Esophagus (tissue), 2 donors: ENCODE measurements around the gene NDRG3. TPM values are rescaled to one million over a fixed set of nuclear protein-coding genes. Genes with fewer than 3 reads are reported as not detected.

Experiments used
- H3K27ac ChIP-seq, 2 donors: one replicate each; pipeline ENCODE4 v1.5.1; 2013; ENCODE audit warnings: low read depth in 2 of 2, mild to moderate bottlenecking in 2 of 2, inconsistent platforms in 1 of 2, low read length in 1 of 2, moderate library complexity in 1 of 2
- H3K27me3 ChIP-seq, 2 donors: one replicate each; pipeline ENCODE4 v1.6.1; 2013; ENCODE audit warnings: low read length in 2 of 2, control low read depth in 1 of 2, mild to moderate bottlenecking in 1 of 2; ENCODE audit not compliant: insufficient read depth in 2 of 2, control insufficient read depth in 1 of 2
- H3K36me3 ChIP-seq, 2 donors: one replicate each; pipeline ENCODE4 v1.6.1; 2013; ENCODE audit warnings: low read length in 1 of 2; ENCODE audit not compliant: control insufficient read depth in 2 of 2, insufficient read depth in 2 of 2
- H3K4me1 ChIP-seq, 2 donors: one replicate each; pipeline ENCODE4 v1.6.1; 2013; ENCODE audit warnings: low read length in 1 of 2; ENCODE audit not compliant: control insufficient read depth in 2 of 2, insufficient read depth in 2 of 2
- H3K4me3 ChIP-seq, 2 donors: one replicate each; pipeline ENCODE4 v1.5.1; 2013; ENCODE audit warnings: low read length in 2 of 2, mild to moderate bottlenecking in 2 of 2, low read depth in 1 of 2, moderate library complexity in 1 of 2
- H3K9me3 ChIP-seq, 2 donors: one replicate each; pipeline ENCODE4 v1.6.1; 2013; ENCODE audit warnings: mild to moderate bottlenecking in 2 of 2, low read depth in 1 of 2, low read length in 1 of 2, moderate library complexity in 1 of 2; ENCODE audit not compliant: control insufficient read depth in 2 of 2, insufficient read depth in 1 of 2
- WGBS, 2 donors: extraction: QIAGEN DNeasy Blood & Tissue Kit; methylation state at CpG; one replicate each; pipeline ENCODE4 v1.1.7; 2013; 5-methylcytosine and 5-hydroxymethylcytosine counted together
- polyA plus RNA-seq, 2 donors: library from polyadenylated mRNA; stranded (reverse); fragments of 200-250 nt; gene quantifications; one replicate each; pipeline ENCODE4 v1.2.3, GENCODE V29; 2013
- donor health status: healthy with polysubstance abuse.
- donor health status: Bipolar disorder and iron deficiency.

NDRG3 gene
- polyA plus RNA-seq, 2 donors = 14.6 TPM

DNA sequence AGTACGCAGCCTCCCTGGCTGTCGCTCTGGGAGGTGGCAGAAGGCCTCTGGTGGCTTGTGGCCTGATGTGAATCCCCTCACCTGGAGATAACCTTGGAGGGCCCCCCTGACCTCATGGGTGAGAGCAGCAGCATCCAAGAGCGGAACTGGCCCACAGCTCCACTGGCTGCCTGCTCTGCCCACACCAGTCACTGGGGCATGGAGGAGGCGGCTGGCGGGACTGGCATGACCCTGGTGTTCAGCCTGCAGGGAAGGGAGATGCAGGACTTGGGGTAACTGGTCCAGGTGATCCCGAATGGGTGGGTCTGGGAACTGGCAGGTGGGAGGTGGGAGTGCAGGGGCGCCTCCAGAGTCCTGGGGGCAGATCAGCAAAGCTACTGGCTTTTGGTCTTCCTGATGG, 38.2 kb upstream of the NDRG3 start:
- Histone ChIP-seq H3K4me1 (no peaks in the 10 kb centered on the region), H3K4me3 (no peak overlapping the region), H3K27me3 (no peaks in the 10 kb centered on the region), H3K27ac (no peak overlapping the region), H3K9me3 (no peaks in the 10 kb centered on the region), H3K36me3 (peaks cover 3 to 25% of the 10 kb centered on the region in 2 donors)
- WGBS, 2 donors = 94 to 95% methylated on average over 7 of the region's 7 CpGs

DNA sequence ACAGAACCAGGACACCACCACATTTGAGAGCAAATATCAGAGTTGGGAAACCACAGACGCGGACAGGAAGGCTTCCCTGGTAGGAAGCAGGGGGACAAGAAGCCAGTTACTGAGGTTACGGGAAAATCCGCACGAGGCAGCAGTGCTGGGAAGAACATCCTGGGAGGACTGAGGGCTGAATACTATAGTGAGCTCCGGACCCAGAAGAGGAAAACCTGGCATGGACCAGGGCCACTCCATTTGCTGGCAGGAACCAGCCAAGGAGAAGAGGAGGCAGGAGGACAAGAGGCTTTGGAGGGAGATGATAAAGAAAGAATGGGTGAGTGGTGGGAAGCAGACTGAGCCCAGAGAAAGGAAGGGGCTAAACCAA, 33.8 kb upstream of the NDRG3 start:
- Histone ChIP-seq H3K4me3 (no peak overlapping the region), H3K36me3 (peaks cover 0 to 14% of the 10 kb centered on the region in 2 donors), H3K9me3 (no peaks in the 10 kb centered on the region), H3K4me1 (no peaks in the 10 kb centered on the region), H3K27ac (no peak overlapping the region), H3K27me3 (no peaks in the 10 kb centered on the region)
- 74 to 82% methylated on average over 6 of the region's 6 CpGs for WGBS, 2 donors

DNA sequence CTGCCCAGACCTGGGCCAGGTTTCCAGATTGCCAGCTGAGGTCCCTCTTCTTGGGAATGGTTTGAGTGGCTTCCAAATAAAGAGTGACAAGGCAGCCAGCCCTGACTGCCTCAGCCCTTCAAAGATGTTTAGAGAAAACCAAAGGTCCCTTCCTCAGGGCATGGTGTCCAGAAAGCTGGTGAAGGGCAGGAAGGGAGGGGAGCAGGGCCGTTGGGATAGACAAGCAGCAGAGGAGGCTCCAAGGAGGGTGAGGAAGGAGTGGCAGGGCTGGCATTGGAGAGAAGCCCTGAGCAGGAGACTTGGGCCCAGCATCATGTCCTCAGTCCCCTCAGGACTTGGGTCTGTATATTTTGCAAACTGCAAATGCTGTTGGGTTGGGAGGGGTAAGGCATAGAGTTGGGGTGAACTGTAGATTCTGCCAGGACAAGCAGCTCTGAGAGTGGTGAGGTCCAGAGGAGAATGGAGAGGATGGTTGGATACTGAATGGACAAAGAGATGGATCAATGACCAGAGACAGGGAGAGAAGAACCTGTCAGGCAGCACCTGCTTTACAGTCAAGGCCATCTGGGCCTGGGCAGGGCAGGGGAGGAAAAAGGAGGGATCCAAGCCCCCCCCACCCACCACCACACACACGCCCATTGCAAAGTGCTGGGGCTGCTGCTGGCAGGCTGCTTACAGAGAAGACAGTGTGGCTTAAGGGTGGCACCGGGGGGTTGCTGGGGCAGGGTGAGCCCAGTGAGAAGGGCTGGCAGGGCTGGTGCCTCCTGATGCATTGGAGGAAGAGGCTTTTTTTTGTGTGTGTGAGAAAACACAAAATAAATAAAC, 33.2 kb upstream of the NDRG3 start:
- WGBS, 2 donors = 38 to 60% methylated on average over 3 of the region's 3 CpGs
- no peak overlapping the region for H3K4me3 ChIP-seq
- H3K36me3 ChIP-seq = peaks cover 0 to 8% of the 10 kb centered on the region in 2 donors
- no peaks in the 10 kb centered on the region for H3K27me3 ChIP-seq
- H3K4me1 ChIP-seq = no peaks in the 10 kb centered on the region
- no peak overlapping the region for H3K27ac ChIP-seq
- no peaks in the 10 kb centered on the region for H3K9me3 ChIP-seq

DNA sequence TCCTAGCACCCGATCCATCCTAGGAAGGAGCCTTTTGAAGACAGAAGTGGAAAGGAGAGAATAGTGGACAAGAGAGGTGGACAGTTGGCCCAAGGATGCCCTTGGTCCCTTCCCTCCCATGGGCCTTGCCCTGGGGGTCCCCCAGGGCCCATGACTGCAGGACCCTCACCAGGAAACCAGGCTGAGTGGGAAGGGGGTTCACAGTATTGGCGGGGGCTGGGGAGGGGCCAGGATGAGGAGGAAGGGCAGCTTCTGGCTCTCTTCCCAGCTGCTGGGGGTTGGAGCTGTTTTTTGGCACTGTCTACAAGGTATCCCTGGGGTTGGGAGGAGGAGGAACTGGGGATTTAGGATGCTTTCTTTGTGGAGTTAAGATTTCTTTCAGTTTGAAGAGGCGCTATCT, 31.7 kb upstream of the NDRG3 start:
- Histone ChIP-seq H3K9me3 (no peaks in the 10 kb centered on the region), H3K4me1 (no peaks in the 10 kb centered on the region), H3K27me3 (no peaks in the 10 kb centered on the region), H3K4me3 (no peak overlapping the region), H3K36me3 (no peaks in the 10 kb centered on the region), H3K27ac (no peak overlapping the region)
- WGBS, 2 donors = 64 to 68% methylated on average over 3 of the region's 3 CpGs

DNA sequence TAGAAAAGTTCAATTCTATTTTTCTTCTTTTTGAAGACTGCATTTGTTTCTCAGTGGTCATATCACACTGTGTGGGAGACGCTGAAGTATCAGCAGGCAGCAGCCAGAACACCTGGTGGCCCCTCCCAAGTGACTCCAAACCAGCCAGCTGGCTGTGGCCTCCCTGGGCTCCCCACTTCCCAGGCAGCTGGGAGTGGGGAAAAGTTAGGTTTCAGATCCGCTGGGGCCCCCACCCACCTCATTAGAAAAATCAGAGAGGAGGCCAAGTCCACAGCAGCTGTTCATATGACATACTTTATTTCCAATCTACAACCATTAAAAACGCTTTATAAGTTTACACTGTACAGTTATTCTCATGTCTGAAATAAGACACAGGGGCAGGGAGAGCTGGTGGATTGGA, 31.3 kb upstream of the NDRG3 start:
- Histone ChIP-seq H3K36me3 (no peaks in the 10 kb centered on the region), H3K27ac (no peak overlapping the region), H3K27me3 (no peaks in the 10 kb centered on the region), H3K9me3 (no peaks in the 10 kb centered on the region), H3K4me1 (no peaks in the 10 kb centered on the region), H3K4me3 (no peak overlapping the region)
- 52 to 54% methylated on average over 3 of the region's 3 CpGs for WGBS, 2 donors

DNA sequence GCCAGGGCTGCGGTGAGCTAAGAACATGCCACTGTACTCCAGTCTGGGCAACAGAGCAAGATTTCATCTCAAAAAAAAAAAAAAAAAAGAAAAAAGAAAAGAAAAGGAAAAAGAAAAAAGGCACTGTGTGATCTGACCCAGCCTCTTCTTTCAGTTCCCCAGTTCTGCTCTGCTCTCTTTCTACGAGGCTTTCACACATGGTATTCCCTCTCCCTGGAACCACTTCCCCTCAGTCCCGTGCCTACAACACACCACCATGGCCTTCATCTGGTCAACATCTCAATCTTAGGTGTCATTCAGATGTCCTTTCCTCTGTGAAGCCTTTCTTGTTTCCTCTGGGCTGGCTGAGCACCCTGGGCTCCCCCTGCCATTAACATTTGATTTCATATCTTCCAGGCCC, 29.9 kb upstream of the NDRG3 start:
- WGBS, 2 donors = 79 to 88% methylated on average over 3 of the region's 3 CpGs
- Histone ChIP-seq H3K4me3 (no peak overlapping the region), H3K36me3 (no peaks in the 10 kb centered on the region), H3K9me3 (no peaks in the 10 kb centered on the region), H3K27me3 (no peaks in the 10 kb centered on the region), H3K4me1 (no peaks in the 10 kb centered on the region), H3K27ac (no peak overlapping the region)

DNA sequence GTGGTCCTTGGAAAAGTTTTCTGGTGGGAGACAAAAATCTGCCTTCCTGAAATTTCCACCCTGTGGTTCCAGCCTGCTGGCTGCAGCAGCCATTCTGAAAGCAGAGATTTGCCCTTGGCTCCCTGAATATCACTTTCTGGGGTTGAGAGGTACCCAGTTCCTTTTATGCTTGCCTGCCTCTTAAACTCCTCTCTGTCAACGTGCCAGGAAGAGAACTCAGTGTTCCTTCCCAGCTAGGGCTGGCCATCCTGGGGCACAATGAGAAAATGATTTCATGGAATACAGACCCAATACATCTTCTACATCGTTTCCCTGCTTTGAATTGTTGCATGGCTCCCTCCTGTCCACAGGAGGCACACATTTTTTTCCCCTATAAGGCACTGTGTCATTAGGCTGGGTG, 29.3 kb upstream of the NDRG3 start:
- WGBS, 2 donors = 39 to 52% methylated on average over 2 of the region's 2 CpGs
- peak overlapping the region; percentile 20 to 53 for H3K27ac ChIP-seq

DNA sequence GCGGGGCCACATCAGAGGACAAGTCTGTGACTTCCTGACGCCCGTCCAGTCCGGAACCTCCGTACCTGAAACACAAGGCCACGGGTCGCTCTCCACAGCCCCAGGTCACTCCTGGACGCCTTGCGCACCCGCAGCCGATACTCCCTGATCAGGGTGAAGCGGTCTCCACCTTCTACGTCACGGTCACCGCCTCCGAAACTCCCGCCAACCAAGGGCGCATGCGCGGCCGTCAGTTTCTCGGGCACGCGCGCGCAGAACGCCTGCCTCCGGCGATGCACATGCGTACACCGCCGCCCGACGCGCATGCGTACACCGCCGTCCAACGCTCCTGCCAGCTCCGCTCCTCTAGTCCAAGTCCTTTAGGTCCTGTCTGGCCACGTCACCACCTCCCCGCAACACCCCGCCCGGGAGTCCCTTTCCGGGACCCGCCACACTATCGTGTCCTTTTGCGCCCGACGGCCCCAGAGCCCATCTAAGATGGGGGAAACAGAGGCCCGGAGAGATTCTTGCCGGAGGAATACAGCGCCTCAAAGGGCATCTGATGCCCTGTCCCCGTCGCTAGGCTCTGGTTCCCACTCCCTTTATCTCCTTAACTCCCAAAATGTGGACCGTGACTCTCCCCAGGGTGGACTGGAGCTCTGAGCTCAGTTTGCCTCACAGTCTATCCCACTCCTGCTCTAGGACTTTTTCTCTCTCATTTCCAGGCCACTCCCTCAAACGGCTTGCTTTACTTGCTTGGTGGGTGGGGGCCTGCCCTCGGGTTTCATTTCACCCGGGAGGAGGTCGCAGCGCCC, 27.9 kb upstream of the NDRG3 start, which contains the start of gene DSN1:
DSN1 (minus strand) TSS at position 167 of the 794 bp plus-strand sequence. CDS start 2,305 bp downstream, outside the sequence.
- Histone ChIP-seq H3K4me1 (no peaks in the 10 kb centered on the region), H3K9me3 (no peaks in the 10 kb centered on the region), H3K27ac (peak within 1 kb of the TSS; percentile 90 to 96), H3K27me3 (no peaks in the 10 kb centered on the region), H3K4me3 (peak within 1 kb of the TSS; percentile 69 to 79), H3K36me3 (no peaks in the 10 kb centered on the region)
- WGBS, 2 donors = 0% methylated on average over 56 to 61 of the region's 61 CpGs

More for the DNA sequence above, 29.3 kb upstream of the NDRG3 start:
- Histone ChIP-seq H3K9me3 (no peaks in the 10 kb centered on the region), H3K27me3 (no peaks in the 10 kb centered on the region), H3K4me1 (no peaks in the 10 kb centered on the region), H3K36me3 (no peaks in the 10 kb centered on the region), H3K4me3 (no peak overlapping the region)

DNA sequence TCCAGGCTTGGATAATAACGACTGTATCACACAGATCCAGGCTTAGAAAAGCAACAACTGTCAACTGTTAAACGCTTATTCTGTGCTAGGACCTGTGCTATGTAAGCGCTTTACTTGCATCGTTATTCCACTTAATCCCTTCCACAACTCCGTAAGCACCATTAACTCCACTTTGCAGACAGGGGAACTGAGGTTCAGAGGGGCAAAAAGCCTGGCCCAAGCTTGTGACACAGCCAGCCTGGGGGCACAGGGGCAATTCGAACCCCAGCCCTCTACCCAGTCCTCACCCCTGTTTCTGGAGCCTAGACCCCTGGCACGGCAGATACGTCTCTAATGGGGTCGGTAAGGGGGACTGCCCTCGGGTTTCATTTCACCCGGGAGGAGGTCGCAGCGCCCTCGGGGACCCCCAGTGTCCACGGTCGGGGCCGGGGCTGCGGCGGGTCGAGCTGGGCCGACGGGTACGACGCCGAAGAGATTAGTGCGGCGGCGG, 27.3 kb upstream of the NDRG3 start:
- Histone ChIP-seq H3K36me3 (no peaks in the 10 kb centered on the region), H3K27me3 (no peaks in the 10 kb centered on the region), H3K27ac (peak overlapping the region; percentile 80 to 96), H3K9me3 (no peaks in the 10 kb centered on the region), H3K4me1 (no peaks in the 10 kb centered on the region), H3K4me3 (peak overlapping the region; percentile 69 to 79)
- WGBS, 2 donors = 1% methylated on average over 24 to 28 of the region's 28 CpGs
